ENCODE results near the gene SCN9A. TPM values are rescaled to one million over a fixed set of nuclear protein-coding genes. Genes with fewer than 3 reads are reported as not detected.
"Not testable (repeated sequence)": the region's sequence is repeated elsewhere in the genome, so short reads cannot be mapped to it uniquely, and the experiment has no call there.

The SCN9A gene
- 0.63 TPM for total RNA-seq

DNA sequence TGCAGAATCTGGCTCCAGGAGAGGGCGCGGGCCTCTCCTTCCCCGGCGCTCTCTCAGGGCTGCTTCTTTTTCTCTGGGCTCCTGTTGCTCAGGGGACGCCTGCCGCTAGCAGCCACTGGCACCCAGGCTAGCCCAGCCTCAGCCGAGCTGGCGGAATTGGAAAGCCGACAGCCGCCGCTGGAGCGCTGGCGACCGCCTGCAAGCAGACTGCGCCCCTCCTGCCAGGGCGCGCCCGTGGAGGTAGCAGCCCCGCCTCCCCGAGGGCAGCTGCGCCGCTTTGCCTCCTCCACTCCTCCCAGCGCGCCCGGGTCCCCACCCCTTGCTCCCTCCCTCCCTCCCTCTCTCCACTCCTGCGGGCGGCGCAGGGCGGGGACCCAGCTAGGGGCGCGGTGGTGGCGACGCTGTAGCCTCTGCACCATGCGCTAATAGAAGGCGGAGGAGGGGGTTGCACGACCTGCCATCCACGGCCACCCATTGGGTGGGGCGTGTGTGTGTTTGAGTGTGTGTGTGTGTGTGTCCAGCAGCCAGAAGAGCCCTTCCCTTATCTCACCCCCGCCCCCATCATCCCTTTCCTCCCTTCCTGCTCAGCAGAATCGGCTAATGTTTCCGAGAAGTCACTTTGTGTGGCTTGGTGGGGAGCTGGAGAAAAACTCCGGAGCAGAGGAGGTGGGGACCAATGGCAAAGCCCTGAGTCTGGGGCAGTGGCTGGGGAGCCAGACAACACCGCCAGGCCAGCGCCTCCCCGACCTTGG lies at the start of gene SCN9A:
Gene SCN9A, minus strand, starts transcription at position 209 of the 752 bp plus-strand sequence. CDS start 64,188 bp downstream, outside the sequence.
- H3K4me1 ChIP-seq (ENCODE audit: insufficient read depth, low read length): peaks cover 19% of the 10 kb centered on the region
- peaks cover 25% of the 10 kb centered on the region for H3K27me3 ChIP-seq (ENCODE audit: insufficient read depth, low read length)
- peak within 1 kb of the TSS; percentile 35 for H3K4me3 ChIP-seq (ENCODE audit: low read length)
- H3K9me3 ChIP-seq (ENCODE audit: low read depth, low read length): no peaks in the 10 kb centered on the region

DNA sequence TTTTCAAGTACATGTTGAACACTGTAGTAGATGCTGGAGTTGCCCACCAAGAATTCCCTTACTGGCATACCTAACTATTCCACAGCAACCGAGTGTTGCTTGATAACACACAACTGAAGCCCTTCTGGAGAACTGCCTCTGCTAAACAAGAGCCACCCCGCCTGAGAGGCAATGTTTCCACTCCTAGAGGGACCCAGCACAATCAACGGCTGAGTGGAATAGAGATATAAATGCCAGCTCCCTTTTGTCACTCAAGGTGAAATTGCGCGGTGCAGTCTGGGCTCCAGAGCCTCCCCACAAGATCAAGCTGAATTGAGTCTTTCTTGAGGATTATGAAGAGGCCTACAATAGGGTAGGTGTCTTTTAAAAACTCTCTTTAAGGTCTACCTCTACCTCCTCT lies 49.1 kb upstream of the SCN9A start:
- Histone ChIP-seq H3K4me1 (ENCODE audit: insufficient read depth, low read length) (no peaks in the 10 kb centered on the region), H3K27me3 (ENCODE audit: insufficient read depth, low read length) (no peaks in the 10 kb centered on the region), H3K4me3 (ENCODE audit: low read length) (no peak overlapping the region), H3K9me3 (ENCODE audit: low read depth, low read length) (no peaks in the 10 kb centered on the region)

DNA sequence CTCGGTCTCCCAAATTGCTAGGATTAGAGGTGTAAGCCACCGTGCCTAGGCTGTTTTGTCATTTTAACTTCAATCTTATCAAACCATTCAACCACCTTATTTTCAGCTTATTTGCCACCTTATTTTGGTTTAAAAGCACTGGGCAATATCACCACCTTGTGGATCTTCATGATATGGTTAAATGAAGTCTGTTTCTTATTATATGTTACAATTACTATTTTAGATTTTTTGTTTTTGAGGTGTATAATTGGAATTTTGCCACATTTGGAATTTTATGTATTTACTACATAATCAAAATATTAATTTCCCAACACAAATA lies 43.8 kb upstream of the SCN9A start:
- Histone ChIP-seq H3K27me3 (ENCODE audit: insufficient read depth, low read length) (no peaks in the 10 kb centered on the region), H3K4me1 (ENCODE audit: insufficient read depth, low read length) (no peaks in the 10 kb centered on the region), H3K9me3 (ENCODE audit: low read depth, low read length) (no peaks in the 10 kb centered on the region), H3K4me3 (ENCODE audit: low read length) (no peak overlapping the region)

DNA sequence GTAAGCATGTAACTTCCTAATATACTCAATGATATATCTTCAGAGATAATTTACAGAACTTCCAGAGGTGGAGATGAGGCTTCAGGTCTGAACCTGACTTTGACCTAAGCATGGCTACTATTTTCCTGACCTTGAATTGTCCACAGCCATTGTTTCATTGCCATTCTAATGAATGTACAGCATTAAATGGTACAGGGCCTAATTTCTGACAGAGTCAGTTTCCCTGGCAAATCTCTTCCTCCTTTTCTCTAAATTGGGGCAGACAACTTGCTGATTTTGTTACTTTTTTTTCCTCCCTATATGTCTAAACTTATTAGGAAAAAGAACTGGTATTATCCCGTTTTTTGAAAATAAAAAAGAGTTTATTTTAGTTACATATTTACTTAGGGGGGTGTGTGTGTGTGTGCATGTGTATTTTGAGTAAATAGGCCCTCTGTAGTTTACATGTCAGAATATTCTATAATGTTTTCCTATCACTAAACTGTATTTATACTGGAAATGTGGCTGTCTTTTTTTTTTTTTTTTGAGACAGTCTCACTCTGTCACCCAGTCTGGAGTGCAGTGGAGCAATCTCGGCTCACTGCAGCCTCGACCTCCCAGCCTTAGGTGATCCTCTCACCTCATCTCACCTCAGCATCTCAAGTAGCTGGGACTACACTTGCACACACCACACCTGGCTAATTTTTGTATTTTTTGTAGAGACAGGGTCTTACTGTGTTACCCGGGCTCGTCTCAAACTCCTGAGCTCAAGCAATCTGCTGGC lies 43.3 kb upstream of the SCN9A start:
- Histone ChIP-seq H3K4me1 (ENCODE audit: insufficient read depth, low read length) (no peaks in the 10 kb centered on the region), H3K9me3 (ENCODE audit: low read depth, low read length) (no peaks in the 10 kb centered on the region), H3K27me3 (ENCODE audit: insufficient read depth, low read length) (no peaks in the 10 kb centered on the region), H3K4me3 (ENCODE audit: low read length) (no peak overlapping the region)

DNA sequence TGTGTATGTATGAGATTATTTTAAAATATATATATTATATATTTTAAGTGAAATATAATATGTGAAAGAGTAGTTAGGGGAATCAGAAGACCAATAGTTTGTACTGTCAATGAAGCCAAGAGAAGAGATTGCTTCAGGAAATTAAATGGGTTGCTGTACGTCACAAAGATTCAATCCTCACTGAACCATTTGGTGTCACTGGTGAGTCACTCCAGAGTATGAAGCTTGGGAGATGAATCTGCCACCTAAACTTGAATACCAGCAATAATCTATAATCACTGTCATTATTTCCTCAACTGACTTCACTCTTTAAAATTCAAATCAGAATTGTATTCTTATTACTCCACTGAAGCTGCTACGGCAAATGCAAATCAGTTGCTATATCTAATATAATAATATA lies 41.9 kb upstream of the SCN9A start:
- Histone ChIP-seq H3K4me1 (ENCODE audit: insufficient read depth, low read length) (no peaks in the 10 kb centered on the region), H3K27me3 (ENCODE audit: insufficient read depth, low read length) (no peaks in the 10 kb centered on the region), H3K9me3 (ENCODE audit: low read depth, low read length) (no peaks in the 10 kb centered on the region), H3K4me3 (ENCODE audit: low read length) (no peak overlapping the region)

DNA sequence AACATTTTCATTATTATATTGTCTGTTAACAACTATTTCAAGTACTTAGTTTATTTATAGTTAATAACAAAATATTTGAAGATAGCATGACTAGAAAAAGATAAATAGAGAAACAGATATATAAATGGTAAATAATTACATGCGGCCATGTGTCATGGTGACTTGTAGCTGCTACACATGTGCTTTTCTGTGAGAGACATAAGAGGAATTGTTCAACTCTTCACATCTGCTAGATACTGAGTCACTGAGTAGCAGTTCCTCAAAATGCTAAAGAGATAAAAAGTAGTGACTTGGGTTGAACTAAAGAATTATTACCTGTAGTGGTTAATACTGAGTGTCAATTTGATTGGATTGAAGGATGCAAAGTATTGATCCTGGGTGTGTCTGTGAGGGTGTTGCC lies 37.5 kb upstream of the SCN9A start:
- H3K27me3 ChIP-seq (ENCODE audit: insufficient read depth, low read length): no peaks in the 10 kb centered on the region
- H3K4me1 ChIP-seq (ENCODE audit: insufficient read depth, low read length): no peaks in the 10 kb centered on the region
- H3K9me3 ChIP-seq (ENCODE audit: low read depth, low read length): no peaks in the 10 kb centered on the region
- no peak overlapping the region for H3K4me3 ChIP-seq (ENCODE audit: low read length)

DNA sequence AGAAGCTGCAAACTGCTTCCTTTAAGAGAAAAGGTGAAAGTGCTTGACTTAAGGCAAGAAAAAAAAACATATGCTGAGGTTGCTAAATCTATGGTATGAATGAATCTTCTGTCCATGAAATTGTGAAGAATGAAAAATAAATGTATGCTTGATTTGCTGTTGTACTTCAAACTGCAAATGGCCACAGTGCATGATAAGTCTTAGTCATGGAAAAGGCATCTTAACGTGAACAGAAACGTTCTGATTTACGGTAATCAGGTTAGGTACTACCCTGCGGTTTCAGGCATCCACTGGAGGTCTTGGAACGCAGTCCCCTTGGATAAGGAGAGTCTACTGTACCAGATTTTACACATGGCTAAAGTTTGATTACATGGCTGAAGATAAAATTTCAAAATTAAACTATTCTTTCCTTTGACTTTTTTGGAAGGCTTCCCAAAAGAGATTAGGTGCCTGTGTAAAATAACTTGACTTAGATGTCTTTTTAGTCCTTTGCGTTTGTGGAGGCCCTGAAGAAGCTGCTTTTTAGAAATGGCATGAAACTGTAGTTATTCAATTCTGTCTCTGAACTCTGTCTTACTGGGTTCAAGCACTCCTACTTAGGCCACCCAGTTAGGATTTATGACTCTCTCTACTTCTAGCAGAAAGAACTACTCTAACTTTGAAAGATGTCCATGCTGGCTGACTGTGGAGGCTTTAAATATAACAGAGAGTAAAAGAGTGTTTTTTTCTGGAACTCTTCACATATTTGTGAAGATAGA lies 35.9 kb upstream of the SCN9A start:
- H3K4me1 ChIP-seq (ENCODE audit: insufficient read depth, low read length): no peaks in the 10 kb centered on the region
- H3K4me3 ChIP-seq (ENCODE audit: low read length): no peak overlapping the region
- H3K27me3 ChIP-seq (ENCODE audit: insufficient read depth, low read length): no peaks in the 10 kb centered on the region
- no peaks in the 10 kb centered on the region for H3K9me3 ChIP-seq (ENCODE audit: low read depth, low read length)

DNA sequence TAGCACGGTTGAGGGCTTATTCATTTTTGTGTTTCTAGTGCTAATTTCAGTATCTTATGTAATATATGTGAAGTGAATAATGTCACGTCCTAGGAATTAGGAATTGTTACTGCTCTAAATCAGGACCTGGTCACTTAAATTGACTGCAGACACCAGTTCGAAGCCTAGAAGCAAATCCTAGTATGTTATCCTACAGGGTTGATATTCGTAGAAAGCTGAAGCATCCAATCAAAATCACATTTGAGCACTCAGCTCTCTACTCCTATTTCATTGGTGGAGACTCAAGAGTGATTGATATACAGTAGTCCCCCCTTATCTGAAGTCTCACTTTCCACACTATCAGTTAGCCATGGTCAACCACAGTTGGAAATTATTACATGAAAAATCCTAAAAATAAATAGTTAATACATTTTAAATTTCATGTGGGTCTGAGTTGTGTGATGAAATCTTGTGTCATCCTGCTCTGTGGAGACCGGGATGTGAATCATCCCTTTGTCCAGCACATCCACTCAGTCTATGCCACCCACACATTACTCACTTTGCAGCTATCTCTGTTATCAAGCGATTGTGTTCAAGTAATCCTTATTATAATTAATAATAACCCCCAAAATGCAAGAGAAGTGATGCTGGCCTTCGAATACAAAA lies 35.2 kb upstream of the SCN9A start:
- H3K4me1 ChIP-seq (ENCODE audit: insufficient read depth, low read length): no peaks in the 10 kb centered on the region
- no peak overlapping the region for H3K4me3 ChIP-seq (ENCODE audit: low read length)
- no peaks in the 10 kb centered on the region for H3K27me3 ChIP-seq (ENCODE audit: insufficient read depth, low read length)
- no peaks in the 10 kb centered on the region for H3K9me3 ChIP-seq (ENCODE audit: low read depth, low read length)

DNA sequence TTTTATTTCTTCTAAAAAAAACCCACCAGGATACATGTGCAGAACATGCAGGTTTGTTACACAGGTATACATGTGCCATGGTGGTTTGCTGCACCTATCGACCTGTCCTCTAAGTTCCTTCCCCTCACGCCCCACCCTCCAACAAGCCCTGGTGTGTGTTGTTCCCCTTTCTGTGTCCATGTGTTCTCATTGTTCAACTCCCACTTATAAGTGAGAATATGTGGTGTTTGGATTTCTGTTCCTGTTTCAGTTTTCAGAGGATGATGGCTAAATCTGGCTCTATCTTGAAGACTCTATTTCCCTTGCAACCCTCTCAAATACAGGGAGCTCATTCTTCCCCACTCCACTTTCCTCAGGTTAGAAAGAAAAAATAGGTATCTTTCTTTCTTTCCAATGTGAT lies 32.0 kb upstream of the SCN9A start:
- H3K4me3 ChIP-seq (ENCODE audit: low read length); H3K9me3 ChIP-seq (ENCODE audit: low read depth, low read length); H3K27me3 ChIP-seq (ENCODE audit: insufficient read depth, low read length); H3K4me1 ChIP-seq (ENCODE audit: insufficient read depth, low read length): not testable (repeated sequence)

DNA sequence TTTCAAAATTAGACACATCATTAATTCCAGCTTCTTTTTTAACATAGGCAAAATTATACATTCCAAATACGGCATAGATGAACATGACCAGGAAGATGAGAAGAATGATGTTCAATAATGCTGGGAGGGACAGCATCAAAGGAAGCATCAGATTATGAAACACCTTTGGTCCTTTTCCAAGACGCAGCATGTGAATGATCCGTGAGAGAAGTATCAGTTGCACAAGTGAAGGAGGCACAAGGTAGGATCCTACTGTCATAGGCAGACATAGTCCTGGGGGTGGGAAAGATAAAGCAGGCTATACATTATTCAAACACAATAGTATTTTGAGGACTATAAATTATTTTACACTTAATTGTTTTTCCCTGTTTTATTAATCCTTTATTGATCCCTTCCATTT lies 30.6 kb upstream of the SCN9A start:
- H3K9me3 ChIP-seq (ENCODE audit: low read depth, low read length): no peaks in the 10 kb centered on the region
- no peaks in the 10 kb centered on the region for H3K27me3 ChIP-seq (ENCODE audit: insufficient read depth, low read length)
- no peaks in the 10 kb centered on the region for H3K4me1 ChIP-seq (ENCODE audit: insufficient read depth, low read length)
- H3K4me3 ChIP-seq (ENCODE audit: low read length): no peak overlapping the region

DNA sequence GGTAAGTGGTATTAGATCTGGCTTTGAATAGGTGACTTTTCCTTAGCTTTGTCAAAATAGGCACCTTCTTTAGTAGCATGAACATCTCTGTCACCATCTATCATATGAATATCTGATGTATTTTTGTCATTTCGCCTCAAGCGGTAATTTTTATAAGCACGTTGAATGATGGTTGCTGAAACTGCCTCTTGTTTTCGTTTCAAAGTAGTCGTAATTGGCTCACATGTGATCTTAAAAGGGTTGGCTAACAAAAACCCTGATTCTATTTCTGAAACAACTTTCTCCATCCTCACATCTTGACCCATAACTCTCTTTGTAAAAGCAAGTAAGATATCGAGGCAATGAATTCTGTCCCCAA lies 29.8 kb upstream of the SCN9A start:
- Histone ChIP-seq H3K4me1 (ENCODE audit: insufficient read depth, low read length) (no peaks in the 10 kb centered on the region), H3K27me3 (ENCODE audit: insufficient read depth, low read length) (no peaks in the 10 kb centered on the region), H3K4me3 (ENCODE audit: low read length) (no peak overlapping the region), H3K9me3 (ENCODE audit: low read depth, low read length) (no peaks in the 10 kb centered on the region)

DNA sequence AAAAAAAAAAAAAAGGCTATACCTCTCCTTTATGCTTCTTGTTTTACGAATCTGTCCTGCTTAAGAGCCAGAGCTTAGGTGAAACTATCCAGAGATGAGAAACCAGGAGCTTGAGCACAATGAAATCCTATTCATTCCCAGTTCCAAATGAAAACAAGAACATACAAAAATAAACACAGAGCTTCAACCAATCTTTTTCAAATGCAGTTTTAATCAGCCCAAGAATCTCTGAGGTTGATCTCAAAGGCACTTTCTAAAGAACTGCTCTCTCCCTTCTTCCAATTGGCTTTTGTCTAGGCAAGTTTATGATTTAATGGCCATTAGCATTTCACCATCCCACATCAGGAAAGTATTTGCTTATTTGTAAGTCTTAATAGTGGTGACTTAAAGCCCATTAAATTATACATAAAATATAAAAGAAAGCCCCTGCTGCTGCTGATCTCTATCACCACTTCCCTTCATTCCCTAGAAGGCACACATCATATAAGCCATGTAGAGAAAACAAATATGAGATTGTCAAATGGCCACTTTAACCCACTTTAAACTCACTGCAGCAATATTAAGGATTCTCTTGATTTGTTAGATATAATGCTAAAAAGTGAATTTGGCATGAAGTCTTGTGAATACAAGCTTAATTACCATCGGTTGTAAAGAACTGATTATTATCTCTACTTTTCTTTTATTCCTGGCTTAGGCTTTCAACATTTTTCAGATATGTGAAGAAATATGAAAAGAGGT lies 29.3 kb upstream of the SCN9A start:
- H3K4me1 ChIP-seq (ENCODE audit: insufficient read depth, low read length): no peaks in the 10 kb centered on the region
- H3K4me3 ChIP-seq (ENCODE audit: low read length): no peak overlapping the region
- no peaks in the 10 kb centered on the region for H3K27me3 ChIP-seq (ENCODE audit: insufficient read depth, low read length)
- H3K9me3 ChIP-seq (ENCODE audit: low read depth, low read length): no peaks in the 10 kb centered on the region

DNA sequence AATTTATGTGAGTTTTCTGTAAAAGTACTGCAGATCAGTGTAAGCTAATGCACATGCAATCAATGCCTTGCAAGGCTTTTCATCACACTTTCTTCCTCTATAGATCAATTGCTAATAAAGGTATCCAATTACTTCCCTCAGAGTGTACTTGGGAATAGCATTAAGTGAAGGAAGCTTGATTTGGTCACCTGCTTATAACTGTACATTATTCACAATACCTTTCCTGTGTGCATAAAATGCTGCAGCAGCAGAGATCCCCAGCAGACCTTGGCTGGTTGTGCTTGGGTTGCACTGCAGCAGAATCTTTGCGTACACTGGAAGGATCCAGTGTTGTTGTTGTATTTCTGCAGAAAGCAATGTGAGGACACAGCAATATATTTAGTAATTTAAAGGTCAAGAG lies 18.5 kb upstream of the SCN9A start:
- no peaks in the 10 kb centered on the region for H3K4me1 ChIP-seq (ENCODE audit: insufficient read depth, low read length)
- H3K27me3 ChIP-seq (ENCODE audit: insufficient read depth, low read length): no peaks in the 10 kb centered on the region
- H3K4me3 ChIP-seq (ENCODE audit: low read length): no peak overlapping the region
- no peaks in the 10 kb centered on the region for H3K9me3 ChIP-seq (ENCODE audit: low read depth, low read length)

DNA sequence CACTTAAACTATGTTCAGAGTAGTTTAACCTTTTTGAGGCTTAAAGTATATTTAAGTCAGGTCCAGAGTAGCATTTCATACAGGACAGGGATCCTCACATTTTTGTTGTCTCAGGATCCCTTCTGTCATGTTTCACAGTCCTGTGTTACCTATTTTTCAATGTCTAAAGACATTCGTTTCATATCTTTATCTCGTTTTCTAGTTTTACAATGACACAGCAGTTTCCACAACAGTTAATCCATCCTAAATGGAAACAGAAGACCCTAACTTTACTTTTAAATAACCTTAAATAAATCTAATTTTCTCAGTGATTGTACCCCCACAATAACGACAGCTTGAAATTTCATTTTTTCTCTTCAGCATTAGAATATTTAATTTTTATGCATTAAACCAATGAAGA lies 17.3 kb upstream of the SCN9A start:
- no peaks in the 10 kb centered on the region for H3K27me3 ChIP-seq (ENCODE audit: insufficient read depth, low read length)
- no peaks in the 10 kb centered on the region for H3K4me1 ChIP-seq (ENCODE audit: insufficient read depth, low read length)
- H3K4me3 ChIP-seq (ENCODE audit: low read length): no peak overlapping the region
- H3K9me3 ChIP-seq (ENCODE audit: low read depth, low read length): no peaks in the 10 kb centered on the region

Measured in mononuclear cell (primary cell).